ENCODE results near the gene BLOC1S5.

GRCh38 chr6:8014947-8015346 lies 49.2 kb downstream of the BLOC1S5 start:
- TF ChIP-seq GATA2 (IDR thresholded peaks at IDR 0.05; ENCODE audit: insufficient read depth, insufficient read length, low read depth, low read length) = no peak
- TF ChIP-seq, protein P1, sequence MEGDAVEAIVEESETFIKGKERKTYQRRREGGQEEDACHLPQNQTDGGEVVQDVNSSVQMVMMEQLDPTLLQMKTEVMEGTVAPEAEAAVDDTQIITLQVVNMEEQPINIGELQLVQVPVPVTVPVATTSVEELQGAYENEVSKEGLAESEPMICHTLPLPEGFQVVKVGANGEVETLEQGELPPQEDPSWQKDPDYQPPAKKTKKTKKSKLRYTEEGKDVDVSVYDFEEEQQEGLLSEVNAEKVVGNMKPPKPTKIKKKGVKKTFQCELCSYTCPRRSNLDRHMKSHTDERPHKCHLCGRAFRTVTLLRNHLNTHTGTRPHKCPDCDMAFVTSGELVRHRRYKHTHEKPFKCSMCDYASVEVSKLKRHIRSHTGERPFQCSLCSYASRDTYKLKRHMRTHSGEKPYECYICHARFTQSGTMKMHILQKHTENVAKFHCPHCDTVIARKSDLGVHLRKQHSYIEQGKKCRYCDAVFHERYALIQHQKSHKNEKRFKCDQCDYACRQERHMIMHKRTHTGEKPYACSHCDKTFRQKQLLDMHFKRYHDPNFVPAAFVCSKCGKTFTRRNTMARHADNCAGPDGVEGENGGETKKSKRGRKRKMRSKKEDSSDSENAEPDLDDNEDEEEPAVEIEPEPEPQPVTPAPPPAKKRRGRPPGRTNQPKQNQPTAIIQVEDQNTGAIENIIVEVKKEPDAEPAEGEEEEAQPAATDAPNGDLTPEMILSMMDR (IDR thresholded peaks at IDR 0.05; ENCODE audit: extremely low read depth in 1 of 2, insufficient read depth in 1 of 2, low read depth in 1 of 2, low read length in 2 of 2) = no peak
- TF ChIP-seq JUN (IDR thresholded peaks at IDR 0.05; ENCODE audit: borderline replicate concordance, insufficient read depth, insufficient read length, low read depth) = no peak
- TF ChIP-seq POLR2AphosphoS5 (IDR thresholded peaks at IDR 0.05; ENCODE audit: insufficient read depth, low read depth, low read length) = no peak
- TF ChIP-seq FOS (IDR thresholded peaks at IDR 0.05; ENCODE audit: borderline replicate concordance, insufficient read depth, low read length) = no peak
- TF ChIP-seq POLR2A (IDR thresholded peaks at IDR 0.05; ENCODE audit: low read depth, low read length) = no peak

Measured in endothelial cell of umbilical vein (primary cell).